Prostate gland (tissue), 2 donors: ENCODE data around the gene ATP11B. TPM values are rescaled to one million over a fixed set of nuclear protein-coding genes. Genes with fewer than 3 reads are reported as not detected.

Experiments
- DNase-seq: peaks from one replicate; pipeline ENCODE4 v3.0.0-alpha.2; 2019; ENCODE audit warnings: low spot score
- H3K27ac ChIP-seq, 2 donors: fragments of 200-600 bp; sonication (generic); 2 replicates each; pipeline ENCODE4 v1.5.1; 2017 to 2019
- H3K27me3 ChIP-seq: fragments of 200-600 bp; sonication (generic); replicated peaks from 2 replicates; pipeline ENCODE4 v1.5.1; 2019; ENCODE audit not compliant: insufficient read depth
- H3K36me3 ChIP-seq, 2 donors: fragments of 200-600 bp; sonication (generic); 1 replicate in 1 of 2; 2 replicates in 1 of 2; pipeline versions ENCODE4 v1.5.1 to v1.8.1; 2017 to 2019
- H3K4me1 ChIP-seq: fragments of 200-600 bp; sonication (generic); replicated peaks from 2 replicates; pipeline ENCODE4 v1.5.1; 2019
- H3K4me3 ChIP-seq, 2 donors: fragments of 200-600 bp; sonication (generic); 2 replicates each; pipeline ENCODE4 v1.5.1; 2017 to 2019
- H3K9me3 ChIP-seq: fragments of 200-600 bp; sonication (generic); 2 replicates; pipeline ENCODE4 v1.5.1; 2017
- POLR2A ChIP-seq: fragments of 450-650 bp; IDR thresholded peaks from one replicate; pipeline ENCODE4 v1.6.1; 2016; ENCODE audit warnings: antibody characterized with exemption, mild to moderate bottlenecking
- POLR2AphosphoS5 ChIP-seq: sonication (generic); formaldehyde crosslinking; IDR thresholded peaks from one replicate; pipeline ENCODE4 v1.6.1; 2017; ENCODE audit warnings: antibody characterized with exemption
- WGBS: methylation state at CpG from one replicate; pipeline ENCODE4 v1.1.5; 2018; 5-methylcytosine and 5-hydroxymethylcytosine counted together
- intact Hi-C: fragments of 100-400 bp; cut with DNase I; formaldehyde crosslinking; loops from one replicate; pipeline ENCODE4 v1.14.2; 2022
- total RNA-seq, 2 donors: library from RNA; depleted of rRNA; stranded (reverse); fragments of >200 nt; gene quantifications; one replicate each; pipeline ENCODE4 v1.1.0, GENCODE V29; 2016
- TF ChIP-seq, protein P1 (sequence below), 4 experiments: fragments of 200-600 bp in 2 of 4; fragments of 450-650 bp in 2 of 4; sonication (generic) in 2 of 4; IDR thresholded peaks; 1 replicate in 3 of 4; 2 replicates in 1 of 4; pipeline ENCODE4 v1.5.1; 2016 to 2019; ENCODE audit warnings: antibody characterized with exemption in 4 of 4, mild to moderate bottlenecking in 2 of 4, moderate library complexity in 2 of 4

Gene ATP11B
- total RNA-seq, 2 donors from 2014 or later = 120 to 122 TPM

DNA sequence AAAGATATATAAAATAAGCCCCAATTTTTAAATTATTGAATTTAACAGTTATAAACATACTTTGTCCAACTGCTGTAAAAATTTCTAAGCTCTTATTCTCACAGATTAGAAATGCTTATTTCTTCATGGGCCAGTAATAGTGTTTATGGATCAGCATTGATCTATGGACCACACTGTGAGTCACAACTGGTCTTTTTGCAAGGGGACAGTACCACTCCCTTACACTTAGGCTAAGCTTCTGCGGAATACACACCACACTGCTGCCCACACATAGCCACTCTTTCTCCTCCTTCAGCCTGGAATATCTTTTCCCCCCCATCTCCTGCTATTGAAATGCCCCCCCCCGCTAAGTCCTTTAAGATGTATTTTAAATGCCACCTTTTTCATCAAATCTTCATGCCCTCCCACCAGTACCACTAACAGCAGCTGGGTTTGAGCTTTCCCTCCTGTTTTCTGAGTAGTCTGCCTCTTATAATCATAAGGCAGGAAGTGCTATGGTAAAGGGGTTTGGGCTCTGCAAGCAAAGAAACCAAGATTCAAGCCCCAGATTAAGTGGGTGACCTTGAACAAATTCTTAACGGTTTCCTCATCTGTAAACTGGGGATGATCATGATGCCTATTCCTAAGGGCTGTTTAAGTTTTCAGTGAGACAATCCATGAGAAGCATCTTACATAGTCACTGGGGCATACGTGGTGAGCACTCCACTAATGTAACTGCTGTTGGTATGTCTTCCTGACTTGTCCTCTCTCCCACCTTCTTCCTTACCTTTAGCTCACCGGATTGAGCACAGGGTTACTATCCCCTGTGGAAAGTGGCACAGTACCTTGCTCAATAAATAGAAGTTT, 117.9 kb downstream of the ATP11B start:
- WGBS = 89% methylated on average over 5 of the region's 5 CpGs
- H3K36me3 ChIP-seq = no peaks in the 10 kb centered on the region
- no peaks in the 10 kb centered on the region for H3K9me3 ChIP-seq
- H3K27me3 ChIP-seq = no peaks in the 10 kb centered on the region
- no peaks in the 10 kb centered on the region for H3K4me1 ChIP-seq
- H3K4me3 ChIP-seq = no peak overlapping the region
- TF ChIP-seq POLR2AphosphoS5 = no peak
- TF ChIP-seq POLR2A = no peak
- TF ChIP-seq, protein P1, sequence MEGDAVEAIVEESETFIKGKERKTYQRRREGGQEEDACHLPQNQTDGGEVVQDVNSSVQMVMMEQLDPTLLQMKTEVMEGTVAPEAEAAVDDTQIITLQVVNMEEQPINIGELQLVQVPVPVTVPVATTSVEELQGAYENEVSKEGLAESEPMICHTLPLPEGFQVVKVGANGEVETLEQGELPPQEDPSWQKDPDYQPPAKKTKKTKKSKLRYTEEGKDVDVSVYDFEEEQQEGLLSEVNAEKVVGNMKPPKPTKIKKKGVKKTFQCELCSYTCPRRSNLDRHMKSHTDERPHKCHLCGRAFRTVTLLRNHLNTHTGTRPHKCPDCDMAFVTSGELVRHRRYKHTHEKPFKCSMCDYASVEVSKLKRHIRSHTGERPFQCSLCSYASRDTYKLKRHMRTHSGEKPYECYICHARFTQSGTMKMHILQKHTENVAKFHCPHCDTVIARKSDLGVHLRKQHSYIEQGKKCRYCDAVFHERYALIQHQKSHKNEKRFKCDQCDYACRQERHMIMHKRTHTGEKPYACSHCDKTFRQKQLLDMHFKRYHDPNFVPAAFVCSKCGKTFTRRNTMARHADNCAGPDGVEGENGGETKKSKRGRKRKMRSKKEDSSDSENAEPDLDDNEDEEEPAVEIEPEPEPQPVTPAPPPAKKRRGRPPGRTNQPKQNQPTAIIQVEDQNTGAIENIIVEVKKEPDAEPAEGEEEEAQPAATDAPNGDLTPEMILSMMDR (IDR thresholded peaks at IDR 0.05) = no peak
- DNase-seq = no peak
- intact Hi-C loops = no loop called here
- no peak overlapping the region for H3K27ac ChIP-seq

- intact Hi-C loops = no loop called here
- Histone ChIP-seq H3K27ac (no peak overlapping the region), H3K9me3 (no peaks in the 10 kb centered on the region), H3K4me1 (no peaks in the 10 kb centered on the region), H3K4me3 (no peak overlapping the region), H3K27me3 (no peaks in the 10 kb centered on the region), H3K36me3 (no peaks in the 10 kb centered on the region)
- WGBS = 59% methylated on average over 5 of the region's 5 CpGs
- TF ChIP-seq POLR2AphosphoS5 = no peak
- TF ChIP-seq, protein P1 (IDR thresholded peaks at IDR 0.05) = no peak
- no peak for TF ChIP-seq POLR2A
- DNase-seq = no peak
Measured at GRCh38 chr3:182911782-182912111, 118.4 kb downstream of the ATP11B start.

GRCh38 chr3:182912474-182912873, 119.2 kb downstream of the ATP11B start:
- Histone ChIP-seq H3K9me3 (no peaks in the 10 kb centered on the region), H3K27me3 (no peaks in the 10 kb centered on the region), H3K4me3 (no peak overlapping the region), H3K4me1 (no peaks in the 10 kb centered on the region), H3K27ac (no peak overlapping the region), H3K36me3 (no peaks in the 10 kb centered on the region)
- 74% methylated on average over 5 of the region's 5 CpGs for WGBS
- DNase-seq = no peak
- intact Hi-C loops = no loop called here
- TF ChIP-seq POLR2AphosphoS5 (no peak), POLR2A (no peak)
- TF ChIP-seq, protein P1 (IDR thresholded peaks at IDR 0.05) = no peak

DNA sequence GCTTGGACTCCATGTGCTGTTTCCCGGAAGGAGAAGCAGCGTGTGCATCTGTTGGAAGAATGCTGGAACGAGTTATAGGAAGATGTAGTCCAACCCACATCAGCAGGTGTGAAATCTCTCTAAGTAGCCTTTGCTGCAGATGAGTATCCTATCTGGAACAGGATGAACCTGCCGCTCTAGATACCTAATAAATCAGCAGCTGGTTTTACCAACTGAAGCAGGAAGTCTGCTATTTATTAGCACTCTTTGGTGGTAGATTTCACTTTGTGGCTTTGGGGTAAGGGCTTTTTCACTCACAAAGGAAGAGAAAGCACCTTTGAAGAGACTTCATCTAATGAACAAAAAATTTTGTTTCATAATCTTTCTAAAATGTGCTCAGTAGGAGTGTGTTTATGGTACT, 120.6 kb downstream of the ATP11B start:
- Histone ChIP-seq H3K36me3 (no peaks in the 10 kb centered on the region), H3K9me3 (no peaks in the 10 kb centered on the region), H3K4me1 (no peaks in the 10 kb centered on the region), H3K27ac (no peak overlapping the region), H3K27me3 (no peaks in the 10 kb centered on the region), H3K4me3 (no peak overlapping the region)
- TF ChIP-seq POLR2A = no peak
- TF ChIP-seq POLR2AphosphoS5 = no peak
- TF ChIP-seq, protein P1 (IDR thresholded peaks at IDR 0.05) = no peak
- 24% methylated on average over 4 of the region's 4 CpGs for WGBS
- DNase-seq = no peak
- intact Hi-C loops = no loop called here

DNA sequence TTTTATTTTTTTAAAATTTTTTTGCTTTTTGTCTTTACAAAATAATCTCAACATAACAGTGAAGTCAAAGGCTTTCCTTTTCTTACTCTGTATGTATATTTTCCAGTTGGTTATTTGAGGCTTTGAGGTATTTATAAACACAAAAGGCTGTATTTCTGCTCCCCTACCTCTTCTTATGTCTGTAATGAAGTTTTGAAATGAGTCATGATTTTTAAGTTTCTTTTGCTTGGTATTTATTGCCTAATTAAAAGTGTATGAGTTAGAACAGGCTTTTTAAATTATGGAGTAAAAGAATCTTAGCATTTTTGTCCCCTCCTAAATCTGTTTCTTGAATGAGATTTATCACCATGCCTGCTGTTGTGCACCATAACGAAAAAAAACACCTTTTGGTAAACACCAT, 121.0 kb downstream of the ATP11B start:
- intact Hi-C loops = no loop called here
- Histone ChIP-seq H3K4me1 (no peaks in the 10 kb centered on the region), H3K9me3 (no peaks in the 10 kb centered on the region), H3K36me3 (no peaks in the 10 kb centered on the region), H3K27me3 (no peaks in the 10 kb centered on the region), H3K4me3 (no peak overlapping the region), H3K27ac (no peak overlapping the region)
- TF ChIP-seq, protein P1 (IDR thresholded peaks at IDR 0.05) = no peak
- TF ChIP-seq POLR2AphosphoS5 (no peak), POLR2A (no peak)
- DNase-seq = no peak
- 62% methylated on average over 1 of the region's 1 CpG for WGBS
